ENCODE results near the gene DOCK7. TPM values are rescaled to one million over a fixed set of nuclear protein-coding genes. Genes with fewer than 3 reads are reported as not detected.

The DOCK7 gene
- total RNA-seq, 2 experiments from 2014 or later, result 6.0 to 7.9 TPM

DNA sequence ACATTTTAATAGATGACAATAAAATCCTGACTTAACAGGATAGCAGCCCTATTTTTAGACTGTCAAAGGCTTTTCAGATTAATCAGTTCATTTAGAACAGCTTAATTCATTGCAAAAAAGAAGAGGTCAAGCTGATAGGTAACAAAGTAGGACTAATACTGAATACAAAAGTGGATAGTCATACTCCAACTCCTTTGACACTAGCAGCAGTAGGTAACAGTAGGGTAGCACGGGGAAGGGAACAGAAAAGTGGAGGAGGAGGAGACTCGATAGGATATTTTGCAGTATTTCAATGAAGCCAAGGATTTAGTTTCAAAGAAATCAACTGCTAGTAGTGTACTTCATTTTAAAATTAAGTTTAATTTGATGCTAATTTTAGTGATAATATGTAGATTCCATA, 200.2 kb downstream of the DOCK7 start:
- no peaks in the 10 kb centered on the region for H3K4me1 ChIP-seq (ENCODE audit: insufficient read depth, low read length)
- H3K36me3 ChIP-seq (ENCODE audit: insufficient read depth, low read length), result no peaks in the 10 kb centered on the region
- no peak overlapping the region for H3K27ac Mint-ChIP-seq
- no peaks in the 10 kb centered on the region for H3K27me3 ChIP-seq (ENCODE audit: control insufficient read depth in 1 of 2, insufficient read depth in 2 of 2, low read length in 2 of 2)
- H3K36me3 Mint-ChIP-seq (ENCODE audit: low read depth), result peaks cover 30% of the 10 kb centered on the region
- DNase-seq (no peak), ATAC-seq (ENCODE audit: poor library complexity) (no peak)
- TF ChIP-seq, protein P1, sequence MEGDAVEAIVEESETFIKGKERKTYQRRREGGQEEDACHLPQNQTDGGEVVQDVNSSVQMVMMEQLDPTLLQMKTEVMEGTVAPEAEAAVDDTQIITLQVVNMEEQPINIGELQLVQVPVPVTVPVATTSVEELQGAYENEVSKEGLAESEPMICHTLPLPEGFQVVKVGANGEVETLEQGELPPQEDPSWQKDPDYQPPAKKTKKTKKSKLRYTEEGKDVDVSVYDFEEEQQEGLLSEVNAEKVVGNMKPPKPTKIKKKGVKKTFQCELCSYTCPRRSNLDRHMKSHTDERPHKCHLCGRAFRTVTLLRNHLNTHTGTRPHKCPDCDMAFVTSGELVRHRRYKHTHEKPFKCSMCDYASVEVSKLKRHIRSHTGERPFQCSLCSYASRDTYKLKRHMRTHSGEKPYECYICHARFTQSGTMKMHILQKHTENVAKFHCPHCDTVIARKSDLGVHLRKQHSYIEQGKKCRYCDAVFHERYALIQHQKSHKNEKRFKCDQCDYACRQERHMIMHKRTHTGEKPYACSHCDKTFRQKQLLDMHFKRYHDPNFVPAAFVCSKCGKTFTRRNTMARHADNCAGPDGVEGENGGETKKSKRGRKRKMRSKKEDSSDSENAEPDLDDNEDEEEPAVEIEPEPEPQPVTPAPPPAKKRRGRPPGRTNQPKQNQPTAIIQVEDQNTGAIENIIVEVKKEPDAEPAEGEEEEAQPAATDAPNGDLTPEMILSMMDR (IDR thresholded peaks at IDR 0.05), result no peak
- H3K4me3 ChIP-seq (ENCODE audit: low read length), result no peak overlapping the region
- H3K4me3 Mint-ChIP-seq, result no peak overlapping the region
- CTCF ChIA-PET, result interaction anchor here (1.1 kb wide), 1 partner anchor 323 kb away, joined by 3 read pairs; no protein-coding TSS in a partner anchor
- intact Hi-C loops (cut with DNase I, micrococcal nuclease), result no loop called here
- no peaks in the 10 kb centered on the region for H3K9me3 ChIP-seq (ENCODE audit: control insufficient read depth in 1 of 2, insufficient read depth in 1 of 2, low read length in 2 of 2)
- POLR2A ChIA-PET, result no interaction called here
- H3K27me3 Mint-ChIP-seq, result no peaks in the 10 kb centered on the region
- H3K4me1 Mint-ChIP-seq (ENCODE audit: low read depth), result no peaks in the 10 kb centered on the region
- H3K27ac ChIP-seq (ENCODE audit: low read depth in 1 of 2, low read length in 2 of 2), result no peak overlapping the region
- H3K9me3 Mint-ChIP-seq, result no peaks in the 10 kb centered on the region

DNA sequence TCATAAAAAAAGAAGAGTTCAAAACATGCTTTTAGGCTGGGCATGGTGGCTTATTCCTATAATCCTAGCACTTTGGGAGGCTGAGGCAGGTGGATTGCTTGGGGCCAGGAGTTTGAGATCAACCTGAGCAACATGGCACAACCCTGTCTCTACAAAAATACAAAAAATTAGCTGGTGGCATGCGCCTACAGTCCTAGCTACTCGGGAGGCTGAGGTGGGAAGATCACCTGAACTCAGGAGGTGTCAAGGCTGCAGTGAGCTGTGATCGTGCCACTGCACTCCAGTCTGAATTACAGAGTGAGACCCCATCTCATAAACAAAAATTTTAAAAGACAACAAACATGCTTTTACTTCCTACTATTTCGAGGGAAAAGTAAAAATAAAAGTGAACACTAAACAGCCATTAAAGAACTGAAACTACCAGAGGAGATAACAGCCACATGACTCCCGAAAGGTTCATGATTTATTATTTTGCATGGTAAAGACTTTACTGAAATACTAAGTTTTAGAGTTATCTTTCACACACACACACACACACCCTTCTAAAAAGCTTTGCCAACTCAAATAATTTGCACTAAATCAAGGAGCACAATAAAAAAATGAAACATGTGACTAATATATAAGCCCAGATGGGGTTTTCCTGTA, 203.2 kb downstream of the DOCK7 start:
- intact Hi-C loops (cut with DNase I, micrococcal nuclease), result no loop called here
- H3K9me3 Mint-ChIP-seq, result no peaks in the 10 kb centered on the region
- POLR2A ChIA-PET, result no interaction called here
- Histone ChIP-seq H3K27ac (ENCODE audit: low read depth in 1 of 2, low read length in 2 of 2) (no peak overlapping the region), H3K4me3 (ENCODE audit: low read length) (no peak overlapping the region), H3K36me3 (ENCODE audit: insufficient read depth, low read length) (no peaks in the 10 kb centered on the region), H3K4me1 (ENCODE audit: insufficient read depth, low read length) (no peaks in the 10 kb centered on the region), H3K27me3 (ENCODE audit: control insufficient read depth in 1 of 2, insufficient read depth in 2 of 2, low read length in 2 of 2) (no peaks in the 10 kb centered on the region), H3K9me3 (ENCODE audit: control insufficient read depth in 1 of 2, insufficient read depth in 1 of 2, low read length in 2 of 2) (no peaks in the 10 kb centered on the region)
- no peak overlapping the region for H3K4me3 Mint-ChIP-seq
- ATAC-seq (ENCODE audit: poor library complexity) (no peak), DNase-seq (no peak)
- H3K4me1 Mint-ChIP-seq (ENCODE audit: low read depth), result no peaks in the 10 kb centered on the region
- no peak overlapping the region for H3K27ac Mint-ChIP-seq
- peaks cover 14% of the 10 kb centered on the region for H3K36me3 Mint-ChIP-seq (ENCODE audit: low read depth)
- CTCF ChIA-PET, result no interaction called here
- TF ChIP-seq, protein P1 (IDR thresholded peaks at IDR 0.05), result no peak
- H3K27me3 Mint-ChIP-seq, result no peaks in the 10 kb centered on the region

DNA sequence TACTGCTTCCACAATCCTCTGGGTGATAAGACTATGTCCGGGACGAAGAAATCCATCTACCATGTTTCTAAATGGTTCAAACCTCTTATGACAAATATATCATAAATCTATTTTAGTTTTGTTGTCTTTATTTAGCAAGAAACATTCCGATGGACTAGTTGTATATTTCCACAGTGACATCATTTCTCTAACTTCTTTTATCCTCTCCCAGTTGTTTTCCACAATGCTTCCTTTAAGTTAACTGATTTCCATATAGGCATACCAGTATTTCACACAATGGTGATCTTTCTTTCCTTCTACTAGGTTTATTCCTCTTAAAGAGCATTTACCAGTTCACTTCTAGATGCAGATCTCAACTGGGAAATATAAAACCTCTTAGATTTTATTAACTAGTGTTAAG, 206.5 kb downstream of the DOCK7 start:
- ATAC-seq (ENCODE audit: poor library complexity) (no peak), DNase-seq (no peak)
- H3K9me3 ChIP-seq (ENCODE audit: control insufficient read depth in 1 of 2, insufficient read depth in 1 of 2, low read length in 2 of 2), result no peaks in the 10 kb centered on the region
- no peaks in the 10 kb centered on the region for H3K27me3 ChIP-seq (ENCODE audit: control insufficient read depth in 1 of 2, insufficient read depth in 2 of 2, low read length in 2 of 2)
- Mint-ChIP-seq H3K27ac (no peak overlapping the region), H3K27me3 (no peaks in the 10 kb centered on the region), H3K9me3 (no peaks in the 10 kb centered on the region), H3K36me3 (ENCODE audit: low read depth) (peaks cover 10% of the 10 kb centered on the region), H3K4me1 (ENCODE audit: low read depth) (no peaks in the 10 kb centered on the region), H3K4me3 (no peak overlapping the region)
- ChIA-PET POLR2A (no interaction called here), CTCF (no interaction called here)
- no peak overlapping the region for H3K4me3 ChIP-seq (ENCODE audit: low read length)
- no peak overlapping the region for H3K27ac ChIP-seq (ENCODE audit: low read depth in 1 of 2, low read length in 2 of 2)
- no peaks in the 10 kb centered on the region for H3K4me1 ChIP-seq (ENCODE audit: insufficient read depth, low read length)
- no peaks in the 10 kb centered on the region for H3K36me3 ChIP-seq (ENCODE audit: insufficient read depth, low read length)
- TF ChIP-seq, protein P1 (IDR thresholded peaks at IDR 0.05), result no peak
- intact Hi-C loops (cut with DNase I, micrococcal nuclease), result no loop called here
